Stimulated activated CD8-positive, alpha-beta memory T cell treated with anti-CD3 and anti-CD28 coated beads, Interleukin-15, amount 100 ng/mL, for 1 hour (primary cell): Measurements from ENCODE around the gene SHROOM4.

ENCODE experiments used
- DNase-seq: peaks from one replicate; pipeline ENCODE4 v3.0.0-alpha.2; 2020; ENCODE audit warnings: low read depth

Gene SHROOM4

DNA sequence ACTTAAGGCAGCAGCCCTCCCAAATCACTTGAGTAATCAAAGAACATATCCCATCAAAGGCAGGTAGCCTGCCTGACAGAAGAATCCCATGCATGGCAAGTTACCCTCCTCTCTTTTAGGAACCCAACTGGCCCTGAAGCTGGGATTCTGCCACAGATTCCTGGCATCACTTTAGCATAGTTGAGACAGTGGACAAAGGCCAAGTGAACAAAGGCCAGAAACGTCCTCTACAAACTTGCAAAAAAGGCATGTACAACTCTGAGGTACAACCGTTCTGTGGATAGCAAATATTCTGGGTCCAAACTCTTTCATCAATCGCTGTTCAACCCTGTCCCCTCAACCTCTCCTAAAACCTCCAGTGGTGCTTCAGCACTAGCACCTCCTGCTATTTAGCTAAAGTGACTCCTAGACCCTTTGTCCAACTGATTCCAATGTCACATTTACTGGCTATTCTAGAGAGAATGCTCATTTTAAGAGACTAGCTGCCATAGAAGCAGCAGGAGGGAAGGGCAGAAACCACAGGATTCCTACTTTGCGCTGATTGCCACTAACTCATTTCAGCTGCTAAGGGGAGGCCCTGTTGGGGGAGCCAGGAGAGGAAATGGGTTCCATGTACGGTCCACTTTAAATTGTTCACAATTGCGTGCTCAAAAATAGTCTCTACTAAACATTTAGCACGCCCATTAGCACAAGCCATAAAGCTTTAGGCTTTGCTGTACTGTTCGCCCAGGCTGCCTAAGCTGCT lies 105.9 kb downstream of the SHROOM4 start:
- no peak for DNase-seq

DNA sequence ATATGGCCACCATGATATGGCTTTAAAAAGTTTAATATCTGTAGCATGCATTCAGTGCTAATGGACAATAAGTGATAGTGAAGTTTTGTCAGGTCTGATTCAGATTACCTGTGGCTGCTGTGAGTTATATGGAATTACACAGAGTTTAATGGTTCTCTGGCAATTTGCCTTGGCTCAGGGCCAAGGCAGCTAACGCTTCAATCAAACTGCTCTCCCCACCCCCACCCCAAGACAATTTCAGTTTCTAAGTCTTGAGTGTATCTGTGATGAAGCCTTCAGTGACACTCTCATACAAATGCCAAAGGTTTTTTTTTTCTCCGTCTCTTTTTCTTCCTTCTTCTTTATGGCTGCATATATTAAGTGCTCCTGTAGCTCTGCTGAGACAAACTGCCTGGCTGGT lies 106.6 kb downstream of the SHROOM4 start:
- DNase-seq: no peak

DNA sequence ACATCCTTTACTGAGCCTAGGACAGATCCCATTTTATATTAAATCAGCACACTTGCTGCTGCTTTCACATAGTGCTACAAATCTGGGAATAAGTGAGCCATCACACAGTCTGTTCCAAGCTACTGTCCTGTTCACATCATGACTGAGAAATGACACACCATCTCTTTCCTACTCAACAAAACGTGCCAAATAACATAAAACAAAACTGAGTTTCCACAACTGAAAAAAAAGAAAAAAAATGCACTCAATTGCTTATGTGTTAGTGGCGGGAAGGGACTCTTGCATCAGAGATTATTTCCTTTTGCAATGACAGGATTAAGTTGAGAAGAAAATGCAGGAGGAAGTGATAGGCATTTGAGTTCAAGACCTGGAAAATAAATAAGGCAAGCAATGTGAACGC lies 109.0 kb downstream of the SHROOM4 start:
- no peak for DNase-seq

DNA sequence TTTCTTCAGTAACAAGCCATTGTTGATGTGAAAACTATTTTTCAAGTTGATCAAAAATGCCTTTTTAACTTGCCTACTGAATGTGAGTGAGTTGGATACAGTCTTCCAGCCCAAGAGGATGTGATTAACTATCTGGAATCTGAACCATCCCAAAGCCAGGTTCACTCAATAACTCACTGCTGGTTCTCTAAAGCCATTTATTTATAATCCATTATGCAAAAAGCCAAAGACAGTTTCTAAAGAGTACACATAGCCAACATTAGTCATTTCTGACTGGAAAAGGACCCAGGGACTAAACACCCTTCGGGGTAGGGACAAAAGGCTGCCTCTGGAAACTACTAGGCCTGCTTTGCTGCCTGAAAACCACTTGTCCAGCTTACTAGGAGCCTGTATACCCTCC lies 109.6 kb downstream of the SHROOM4 start:
- DNase-seq: no peak

DNA sequence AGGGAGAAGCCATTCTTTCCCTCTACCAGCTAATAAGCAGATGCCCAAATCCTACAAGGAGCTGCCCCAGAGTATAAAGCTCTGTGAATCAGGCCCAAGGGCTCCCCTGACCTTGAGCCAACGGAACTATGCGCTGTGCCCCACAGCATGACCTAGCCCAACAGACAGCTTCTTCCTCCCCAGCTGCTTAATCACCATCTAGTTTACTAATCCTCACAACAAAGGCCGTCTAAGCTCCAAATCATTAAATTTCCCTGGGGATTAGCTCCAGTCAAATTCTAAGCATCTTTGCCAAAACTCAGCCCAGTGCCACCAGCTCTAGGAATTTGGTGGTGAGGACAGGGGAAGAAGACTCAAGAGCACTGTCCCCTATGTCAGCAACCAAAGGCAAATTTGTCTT lies 113.1 kb downstream of the SHROOM4 start:
- DNase-seq: no peak

DNA sequence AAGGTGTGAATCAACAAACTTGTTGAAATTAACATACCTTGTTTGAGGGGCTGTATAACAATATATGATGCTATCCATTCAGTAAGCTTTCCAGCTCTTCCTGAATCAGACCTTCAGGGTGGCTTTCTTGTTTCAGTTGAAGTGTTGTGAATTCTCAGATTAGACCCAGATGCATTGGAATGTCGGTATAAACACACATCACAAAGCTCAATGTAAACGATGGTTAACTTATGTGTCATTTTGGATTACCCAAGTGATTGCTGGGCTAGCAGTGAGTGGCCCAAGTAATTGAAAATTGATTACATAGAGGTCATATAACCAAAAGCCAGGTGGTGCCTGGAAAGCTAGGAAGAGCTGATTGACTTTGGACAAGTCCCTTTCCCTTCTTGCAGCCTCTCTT lies 115.0 kb downstream of the SHROOM4 start:
- no peak for DNase-seq

DNA sequence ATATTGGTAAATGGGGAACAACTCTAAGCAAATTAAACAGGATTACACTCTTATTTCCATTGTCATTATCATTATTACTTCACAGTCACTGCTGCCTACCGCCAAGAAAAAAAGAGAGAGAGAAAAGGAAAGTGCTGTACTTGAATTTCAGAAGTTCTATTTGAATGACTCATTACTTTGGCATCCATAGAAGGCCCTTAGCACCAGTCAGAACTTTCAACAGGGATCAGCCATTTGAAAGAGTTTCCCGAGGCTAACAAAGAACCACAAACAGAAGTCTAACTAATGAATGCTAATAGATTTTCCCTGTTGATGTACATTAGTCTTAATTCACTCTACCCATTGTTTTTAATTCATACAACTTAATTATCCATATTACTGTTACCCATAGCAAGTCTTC lies 116.3 kb downstream of the SHROOM4 start:
- DNase-seq: no peak

DNA sequence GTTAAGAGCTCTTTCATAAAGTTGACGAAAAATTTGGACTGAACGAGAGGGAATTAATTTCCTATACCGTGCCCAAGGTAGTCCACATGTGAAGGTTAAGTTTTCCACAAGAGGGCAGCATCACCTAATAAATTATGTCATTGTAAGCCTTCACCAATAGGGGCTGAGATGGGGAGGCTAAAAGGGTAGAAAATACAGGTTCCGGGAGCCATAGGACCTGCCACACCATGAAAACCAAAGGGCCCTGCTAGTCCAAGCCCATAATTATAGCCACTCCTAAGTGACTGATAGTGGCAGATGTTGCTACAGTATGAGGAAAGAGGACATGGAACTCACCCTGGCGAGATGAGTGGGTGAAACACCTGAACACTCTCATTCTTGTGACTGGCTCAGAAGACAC lies 122.2 kb downstream of the SHROOM4 start:
- DNase-seq: no peak

DNA sequence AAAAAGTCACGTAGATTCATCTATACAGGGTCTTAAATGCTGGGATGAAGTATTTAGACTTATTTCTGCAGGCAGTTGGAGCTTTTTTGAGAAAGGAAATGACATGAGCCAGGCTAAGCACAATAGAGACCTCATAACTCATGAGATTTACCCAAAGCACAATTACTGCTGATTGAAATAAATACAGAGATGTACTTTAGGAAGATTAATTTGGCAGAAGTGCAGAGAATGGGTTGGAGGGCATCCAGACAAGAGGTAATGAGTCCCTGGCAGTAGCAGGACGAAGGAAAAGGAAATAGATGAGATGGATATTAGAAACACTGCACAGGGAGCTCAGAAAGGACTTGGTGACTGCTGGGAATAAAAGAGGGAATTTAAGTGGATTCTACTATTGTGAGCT lies 129.1 kb downstream of the SHROOM4 start:
- DNase-seq: no peak

DNA sequence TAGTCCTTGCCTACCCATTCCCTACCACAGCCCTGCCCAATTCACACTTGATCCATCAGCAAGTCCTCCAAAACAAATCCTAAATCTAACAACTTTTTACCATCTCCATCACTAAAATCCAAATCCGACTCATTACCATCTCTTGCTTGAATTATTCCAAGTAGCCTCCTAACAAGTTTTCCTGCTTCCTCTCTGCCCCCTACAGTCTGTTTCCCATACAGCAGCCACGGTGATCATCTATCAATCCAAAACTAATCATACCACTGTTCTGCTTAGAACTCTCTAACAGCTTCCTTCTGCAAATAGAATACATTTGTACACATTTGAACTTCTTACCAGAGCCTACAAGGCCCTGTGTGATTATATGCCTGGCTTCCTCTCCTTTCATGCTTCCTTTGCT lies 133.0 kb downstream of the SHROOM4 start:
- no peak for DNase-seq

DNA sequence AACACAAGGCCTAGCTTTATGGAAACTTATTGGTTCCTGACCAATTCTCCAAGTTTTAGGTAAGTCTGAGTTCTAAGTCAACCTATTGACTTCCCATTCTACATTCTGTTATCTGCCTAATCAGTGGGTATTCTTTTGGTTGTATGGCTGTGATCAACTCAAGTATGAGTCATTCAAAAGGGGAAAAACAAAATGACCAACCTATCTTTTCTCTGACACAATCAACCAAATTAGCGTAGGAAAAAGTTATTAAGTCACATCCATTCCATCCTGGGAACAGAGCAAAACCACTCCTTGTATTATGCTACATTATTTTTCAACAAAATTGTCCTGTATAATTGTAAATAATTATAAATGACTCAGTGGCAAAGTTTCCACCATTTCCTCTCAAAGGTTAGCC lies 136.2 kb downstream of the SHROOM4 start:
- no peak for DNase-seq

DNA sequence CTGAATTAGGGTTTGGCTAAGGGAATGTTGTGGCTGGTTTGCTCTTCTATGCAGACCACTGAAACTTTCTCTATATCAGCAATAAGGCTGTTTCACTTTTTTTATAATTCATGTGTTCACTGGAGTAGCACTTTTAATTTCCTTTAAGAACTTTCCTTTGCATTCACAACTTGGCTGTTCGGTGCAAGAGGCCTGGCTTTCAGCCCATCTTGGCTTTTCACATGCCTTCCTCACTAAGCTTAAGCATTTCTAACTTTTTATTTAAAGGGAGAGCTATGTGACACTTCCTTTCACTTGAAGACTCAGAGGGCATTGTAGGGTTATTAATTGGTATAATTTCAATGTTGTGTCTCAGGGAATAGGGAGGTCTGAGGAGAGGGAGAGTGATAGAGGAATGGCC lies 142.3 kb downstream of the SHROOM4 start:
- no peak for DNase-seq

DNA sequence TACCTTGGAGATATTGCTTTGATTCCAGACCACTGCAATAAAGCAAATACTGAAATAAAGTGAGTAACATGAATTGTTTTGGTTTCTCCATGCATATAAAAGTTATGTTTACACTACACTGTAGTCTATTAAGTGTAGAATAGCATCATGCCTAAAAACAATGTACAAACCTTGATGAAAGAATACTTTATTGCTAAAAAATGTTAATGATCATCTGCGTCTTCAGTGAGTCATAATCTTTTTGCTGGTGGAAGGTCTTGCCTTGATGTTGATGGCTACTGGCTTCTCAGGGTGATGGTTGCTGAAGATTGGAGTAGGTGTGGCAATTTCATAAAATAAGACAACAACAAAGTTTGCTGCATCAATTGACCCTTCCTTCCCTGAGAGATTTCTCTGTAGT lies 145.1 kb downstream of the SHROOM4 start:
- DNase-seq: no peak

DNA sequence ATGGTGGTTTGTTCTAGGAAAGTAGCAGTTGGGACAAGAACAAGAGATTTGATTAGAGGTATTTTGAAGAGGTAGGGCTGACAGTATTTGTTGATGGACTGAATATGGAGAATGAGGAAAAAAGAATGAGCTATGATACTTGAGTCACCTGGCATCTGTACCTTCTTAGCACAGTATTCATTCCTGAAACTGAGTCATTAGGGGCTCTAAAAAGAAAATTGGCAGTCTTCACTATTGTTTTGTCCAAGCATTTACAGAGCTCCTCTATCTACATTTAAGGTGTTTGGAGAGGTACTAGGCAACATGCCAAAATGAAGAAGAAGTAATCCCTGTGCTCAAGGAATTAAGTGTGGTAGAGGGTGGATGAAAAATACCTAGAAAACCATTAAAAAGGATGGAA lies 165.8 kb downstream of the SHROOM4 start:
- DNase-seq: no peak

DNA sequence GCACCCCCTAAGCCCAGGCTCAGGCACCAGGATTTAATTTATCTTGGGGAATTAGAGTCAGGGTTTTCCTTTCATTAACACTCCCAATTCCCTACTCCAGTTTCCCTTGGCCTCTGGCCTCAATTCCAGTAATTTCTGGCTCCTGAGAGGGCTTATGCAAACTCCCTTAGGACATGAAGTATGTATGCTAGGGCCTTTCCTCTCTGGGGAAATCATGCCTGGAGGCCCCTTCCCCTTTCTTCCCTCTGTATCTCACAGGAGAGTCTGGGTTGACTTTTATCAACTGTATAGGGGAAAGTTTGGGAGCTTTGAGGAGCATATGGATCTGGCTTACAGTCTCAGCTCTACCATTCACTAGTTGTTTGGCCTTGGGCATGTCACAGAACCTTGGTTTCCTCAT lies 169.5 kb downstream of the SHROOM4 start:
- DNase-seq: no peak

DNA sequence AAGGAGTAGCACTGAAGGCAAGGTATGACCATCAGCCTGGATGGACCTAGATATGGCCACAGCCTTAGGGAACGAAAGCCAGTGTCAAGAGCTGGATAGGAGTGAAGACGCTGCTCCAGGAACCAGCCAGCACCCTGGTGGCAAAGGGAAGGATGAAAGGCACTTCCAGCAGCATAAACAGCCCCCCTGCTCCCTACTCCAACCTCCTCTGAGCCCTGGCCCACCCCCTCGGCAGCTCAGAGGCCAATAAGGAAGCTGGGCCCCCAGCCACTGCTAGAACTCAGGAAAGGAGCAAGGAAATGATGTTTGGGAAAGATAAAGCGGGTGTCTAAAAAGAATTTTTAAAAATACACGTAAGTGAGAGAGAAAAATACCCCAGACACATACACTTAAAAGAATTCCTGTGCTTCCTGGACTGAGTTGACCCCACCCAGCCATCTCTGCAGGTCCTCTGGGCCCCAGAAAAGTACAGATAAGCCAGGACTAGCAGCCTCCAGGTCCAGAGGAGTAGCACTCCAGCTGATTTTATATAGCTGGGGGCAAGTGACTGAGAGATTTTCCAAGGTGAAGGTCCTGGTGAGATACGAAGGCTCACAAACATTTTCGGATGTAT lies 170.4 kb downstream of the SHROOM4 start:
- no peak for DNase-seq

DNA sequence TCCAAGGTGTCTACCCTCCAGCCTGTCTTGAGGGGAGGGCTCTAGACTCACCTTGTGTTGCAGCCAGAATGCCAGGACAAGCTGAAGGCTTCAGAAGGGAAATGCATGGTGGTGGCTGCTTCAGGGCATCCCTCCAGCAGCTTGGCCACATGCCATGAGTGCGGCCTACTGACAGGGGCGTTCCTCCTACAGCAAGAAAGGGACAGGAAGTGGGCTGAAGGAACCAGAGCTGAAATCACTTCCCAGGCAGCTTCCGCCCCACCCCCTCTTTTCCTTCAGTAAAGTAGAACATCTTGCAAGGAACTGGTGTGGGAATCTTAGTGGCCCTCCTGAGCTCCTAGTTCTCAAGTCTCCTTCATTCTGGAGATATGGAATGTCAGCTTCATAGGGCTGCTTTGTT lies 175.9 kb downstream of the SHROOM4 start:
- DNase-seq: no peak

DNA sequence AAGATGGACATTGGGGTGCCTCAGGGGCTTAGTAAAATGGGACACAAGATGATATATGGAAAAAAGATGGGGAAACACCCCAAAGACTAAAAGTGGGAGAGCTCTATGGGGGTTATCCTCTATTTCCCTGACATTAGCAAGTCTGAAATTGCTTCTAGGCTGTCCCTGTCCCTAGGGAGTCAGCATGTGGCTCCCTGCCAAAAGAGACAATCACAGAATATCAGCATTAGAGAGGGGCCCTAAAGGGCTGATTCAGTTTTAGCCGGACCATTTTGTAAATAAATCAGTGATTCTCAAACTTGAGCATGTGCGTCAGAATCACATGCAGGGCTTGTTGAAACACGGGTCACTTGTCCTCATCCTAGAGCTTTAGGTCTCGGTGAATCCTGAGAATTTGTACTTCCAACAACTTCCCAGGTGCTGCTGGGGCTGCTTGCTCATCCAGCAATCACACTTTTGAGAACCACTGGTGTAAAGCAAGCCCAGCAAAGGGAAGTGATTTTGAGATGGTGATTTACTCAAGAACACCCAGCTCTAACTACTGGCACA lies 178.1 kb downstream of the SHROOM4 start:
- DNase-seq: no peak

DNA sequence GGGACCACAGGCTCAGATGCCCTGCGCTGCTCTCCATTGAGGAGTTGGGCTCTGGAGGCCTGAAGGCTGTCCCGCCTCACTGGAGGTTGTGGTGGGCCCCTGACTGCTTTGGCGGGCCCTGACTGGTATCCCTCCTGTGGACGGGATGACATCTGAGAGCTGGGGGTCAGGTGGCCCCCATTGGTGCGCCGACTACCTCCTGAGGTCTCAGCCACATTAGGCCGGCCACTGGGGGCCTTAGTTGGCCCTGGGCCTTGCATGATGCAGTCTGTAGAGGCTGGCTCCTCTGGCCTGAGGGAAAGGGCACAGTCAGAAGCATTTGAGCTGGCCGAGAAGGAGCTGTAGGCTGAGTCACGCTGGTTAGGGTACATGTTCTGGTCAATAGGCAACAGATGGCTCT lies 178.8 kb downstream of the SHROOM4 start:
- DNase-seq: no peak

DNA sequence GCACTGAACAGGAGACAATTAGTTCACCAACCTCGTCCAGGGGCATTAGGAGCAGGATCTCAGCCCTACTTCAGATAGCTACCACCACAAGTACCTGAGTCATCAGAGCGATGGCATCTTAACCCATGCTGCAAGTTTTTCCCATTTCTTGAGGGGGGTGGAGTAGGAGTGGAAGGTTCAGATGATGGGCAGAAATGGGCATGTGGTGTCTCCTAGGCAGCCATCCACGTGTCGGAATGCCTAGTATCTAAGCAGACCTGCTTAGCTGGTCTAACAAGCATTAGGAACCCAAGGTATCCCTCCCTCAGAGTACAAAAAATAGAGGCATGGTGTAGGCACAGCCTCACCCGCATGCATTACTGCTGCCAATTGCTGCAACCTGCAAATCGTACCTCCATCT lies 184.2 kb downstream of the SHROOM4 start:
- DNase-seq: no peak

DNA sequence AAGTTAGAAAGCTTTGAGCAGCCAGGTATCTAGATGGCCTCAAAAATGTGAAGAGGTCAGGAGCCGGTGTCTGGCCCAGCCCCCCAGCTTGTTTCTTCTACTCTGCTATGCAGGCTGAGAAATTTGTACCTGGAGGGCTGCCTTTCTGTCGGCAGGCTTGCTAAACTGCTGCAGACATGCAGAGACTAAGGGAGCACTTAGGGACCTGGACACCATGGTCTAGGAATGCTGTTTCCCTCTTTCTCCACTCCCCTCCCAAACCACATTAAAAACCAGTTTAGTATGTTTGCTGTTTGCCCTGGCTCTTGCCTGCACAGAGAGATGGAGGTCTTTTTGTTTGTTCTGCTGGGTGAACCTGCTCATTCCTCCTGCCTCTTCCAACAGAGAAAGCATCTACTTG lies 186.3 kb downstream of the SHROOM4 start:
- no peak for DNase-seq

DNA sequence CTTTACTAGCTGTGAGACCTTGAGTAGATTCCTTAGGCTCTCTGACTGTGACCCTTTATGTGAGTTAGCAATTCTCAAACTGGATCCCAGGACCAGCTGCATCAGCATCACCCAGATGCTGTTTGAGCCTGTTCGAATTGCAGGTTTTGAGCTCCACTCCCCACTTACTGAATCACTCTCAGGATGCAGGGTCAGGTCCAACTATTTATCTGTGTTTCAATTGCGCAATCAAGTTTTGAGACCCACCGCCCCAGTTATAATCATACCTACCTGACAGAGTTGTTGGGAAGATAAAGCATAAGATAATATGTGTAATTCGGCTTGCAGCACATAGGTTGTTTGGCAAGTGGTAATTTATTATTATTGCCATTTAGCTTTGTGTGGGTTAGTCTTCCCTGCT lies 187.6 kb downstream of the SHROOM4 start:
- no peak for DNase-seq

DNA sequence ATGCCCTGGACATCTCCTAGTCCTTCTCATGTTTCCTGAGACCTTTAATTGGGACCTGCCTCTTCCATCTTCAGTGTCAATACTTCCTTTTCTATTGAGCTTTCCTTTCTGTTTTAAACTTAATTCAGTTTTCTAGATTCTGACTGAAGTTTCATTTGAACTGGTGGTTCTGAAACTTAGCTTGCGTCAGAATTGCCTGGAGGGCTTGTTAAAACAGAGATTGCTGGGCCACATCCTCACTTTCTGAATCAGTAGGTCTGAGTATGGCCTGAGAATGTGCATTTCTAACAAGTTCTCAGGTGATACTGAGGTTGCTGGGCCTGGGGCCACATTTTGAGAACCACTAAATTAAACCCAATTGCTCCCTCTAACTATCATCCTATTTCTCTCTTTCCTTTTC lies 191.2 kb downstream of the SHROOM4 start:
- DNase-seq: no peak
